ENCODE measurements around the gene EEF1AKMT1.
"Not testable (repeated sequence)": the region's sequence is repeated elsewhere in the genome, so short reads cannot be mapped to it uniquely, and the experiment has no call there.

The EEF1AKMT1 gene

DNA sequence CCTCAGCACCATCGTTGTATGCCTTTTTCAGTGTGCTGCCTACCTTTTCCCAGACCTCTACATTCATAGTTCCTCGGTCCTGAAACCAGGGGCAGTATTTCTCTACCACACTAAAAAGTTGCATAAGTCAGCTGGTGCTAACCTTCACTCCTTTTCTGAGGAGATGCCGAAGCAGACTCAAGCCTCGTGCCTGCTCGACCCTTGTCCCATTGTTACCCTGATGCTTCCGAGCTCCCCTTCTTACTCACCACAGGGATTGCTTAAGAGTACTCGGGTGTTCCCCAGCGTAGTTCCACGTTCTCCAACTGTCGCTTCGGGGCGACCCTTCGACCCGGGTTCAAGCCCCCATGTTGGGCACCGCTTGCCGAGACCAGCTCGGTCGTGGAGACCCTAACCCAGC, 89.2 kb downstream of the EEF1AKMT1 start:
- DNase-seq (ENCODE audit: low spot score in 2 of 2) (no peak), ATAC-seq (ENCODE audit: low read depth) (no peak)
- H3K27ac Mint-ChIP-seq, result no peak overlapping the region
- no peaks in the 10 kb centered on the region for H3K4me1 Mint-ChIP-seq
- H3K27me3 Mint-ChIP-seq, result no peaks in the 10 kb centered on the region
- H3K4me3 Mint-ChIP-seq, result no peak overlapping the region
- H3K36me3 Mint-ChIP-seq, result peaks cover 22% of the 10 kb centered on the region
- H3K9me3 Mint-ChIP-seq, result no peaks in the 10 kb centered on the region

- no peak overlapping the region for H3K27ac Mint-ChIP-seq
- H3K4me3 Mint-ChIP-seq, result no peak overlapping the region
- H3K4me1 Mint-ChIP-seq, result no peaks in the 10 kb centered on the region
- ATAC-seq (ENCODE audit: low read depth) (no peak), DNase-seq (ENCODE audit: low spot score in 2 of 2) (no peak)
- no peaks in the 10 kb centered on the region for H3K27me3 Mint-ChIP-seq
- H3K9me3 Mint-ChIP-seq, result no peaks in the 10 kb centered on the region
- H3K36me3 Mint-ChIP-seq, result peaks cover 22% of the 10 kb centered on the region
Observed at GRCh38 chr13:20684041-20684440, 89.7 kb downstream of the EEF1AKMT1 start.

DNA sequence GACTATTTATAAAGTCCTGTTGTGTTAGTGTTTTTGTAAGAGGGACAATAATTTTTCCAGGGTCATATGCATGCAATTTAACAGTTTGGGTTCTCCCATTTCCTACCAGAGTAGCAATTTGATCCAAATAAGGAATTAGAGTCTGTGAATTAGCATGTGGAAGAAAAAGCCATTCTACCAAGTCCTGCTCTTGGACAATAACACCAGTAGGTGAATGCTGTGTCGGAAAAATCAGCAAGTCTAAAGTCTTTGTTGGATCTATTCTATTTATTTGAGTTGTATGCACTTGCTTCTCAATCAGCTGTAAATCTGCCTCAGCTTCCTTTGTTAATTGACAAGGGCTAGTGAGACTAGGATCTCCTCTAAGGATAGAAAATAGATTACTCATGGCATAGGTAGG, 91.7 kb downstream of the EEF1AKMT1 start:
- DNase-seq (ENCODE audit: low spot score in 2 of 2) (no peak), ATAC-seq (ENCODE audit: low read depth) (no peak)
- H3K9me3 Mint-ChIP-seq, result no peaks in the 10 kb centered on the region
- no peak overlapping the region for H3K4me3 Mint-ChIP-seq
- H3K27me3 Mint-ChIP-seq, result no peaks in the 10 kb centered on the region
- H3K36me3 Mint-ChIP-seq, result peaks cover 22% of the 10 kb centered on the region
- H3K4me1 Mint-ChIP-seq, result no peaks in the 10 kb centered on the region
- no peak overlapping the region for H3K27ac Mint-ChIP-seq

DNA sequence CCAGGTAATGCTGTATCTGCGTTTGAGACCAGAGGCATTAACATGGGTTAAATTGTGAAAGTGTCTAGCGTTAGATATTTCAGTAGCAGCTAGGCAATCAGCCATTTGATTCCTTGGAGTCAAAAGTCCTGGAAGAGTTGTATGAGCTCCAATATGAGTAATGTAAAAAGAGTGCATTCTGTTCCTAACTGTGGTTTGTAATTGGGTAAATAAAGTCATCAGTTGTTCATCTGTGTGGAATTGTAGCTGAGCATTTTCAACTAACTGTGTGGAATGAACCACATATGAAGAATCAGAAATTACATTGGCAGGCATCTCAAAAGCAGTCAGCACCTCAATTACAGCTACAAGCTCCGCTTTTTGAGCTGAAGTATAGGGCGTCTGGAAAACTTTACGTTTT, 92.3 kb downstream of the EEF1AKMT1 start:
- not testable (repeated sequence) for H3K4me1 Mint-ChIP-seq; ATAC-seq (ENCODE audit: low read depth); H3K9me3 Mint-ChIP-seq; H3K4me3 Mint-ChIP-seq; H3K27me3 Mint-ChIP-seq; H3K27ac Mint-ChIP-seq; DNase-seq (ENCODE audit: low spot score in 2 of 2)
- peaks cover 24% of the 10 kb centered on the region for H3K36me3 Mint-ChIP-seq

- Mint-ChIP-seq H3K4me1 (no peaks in the 10 kb centered on the region), H3K4me3 (no peak overlapping the region), H3K27ac (no peak overlapping the region), H3K27me3 (no peaks in the 10 kb centered on the region), H3K36me3 (peaks cover 27% of the 10 kb centered on the region), H3K9me3 (no peaks in the 10 kb centered on the region)
- DNase-seq (ENCODE audit: low spot score in 2 of 2), result no peak
- ATAC-seq (ENCODE audit: low read depth), result no peak
Observed at GRCh38 chr13:20680416-20681080, 93.2 kb downstream of the EEF1AKMT1 start.

DNA sequence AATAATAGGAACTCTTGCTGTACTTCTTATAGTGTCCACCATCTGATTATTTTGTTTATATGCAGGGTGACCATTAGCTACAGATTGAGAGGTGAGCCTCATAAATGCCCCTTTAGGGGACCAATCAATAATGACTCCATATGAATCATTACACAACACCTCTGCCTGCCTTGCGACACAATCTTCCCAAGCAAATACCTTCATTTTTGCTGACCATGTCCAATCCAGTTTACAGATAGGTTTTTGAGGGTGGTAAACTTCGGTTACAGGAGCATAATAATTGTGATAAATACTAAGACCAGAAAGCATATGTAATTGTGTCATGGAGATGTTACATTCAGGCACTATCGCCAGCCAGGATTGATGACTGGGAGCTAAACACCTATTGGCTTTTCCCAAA, 93.9 kb downstream of the EEF1AKMT1 start:
- no peak overlapping the region for H3K27ac Mint-ChIP-seq
- ATAC-seq (ENCODE audit: low read depth) (no peak), DNase-seq (ENCODE audit: low spot score in 2 of 2) (no peak)
- no peaks in the 10 kb centered on the region for H3K27me3 Mint-ChIP-seq
- H3K36me3 Mint-ChIP-seq, result peaks cover 27% of the 10 kb centered on the region
- no peaks in the 10 kb centered on the region for H3K4me1 Mint-ChIP-seq
- no peak overlapping the region for H3K4me3 Mint-ChIP-seq
- no peaks in the 10 kb centered on the region for H3K9me3 Mint-ChIP-seq
